Activated T-cell treated with anti-CD3 and anti-CD28 coated beads for 24 hours (primary cell): ENCODE data around the gene OR51B4.
"Not testable (repeated sequence)": the region's sequence is repeated elsewhere in the genome, so short reads cannot be mapped to it uniquely, and the experiment has no call there.

Source experiments
- DNase-seq: peaks from one replicate; pipeline ENCODE4 v3.0.0-alpha.2; 2020; ENCODE audit warnings: low read depth

OR51B4 gene, protein sequence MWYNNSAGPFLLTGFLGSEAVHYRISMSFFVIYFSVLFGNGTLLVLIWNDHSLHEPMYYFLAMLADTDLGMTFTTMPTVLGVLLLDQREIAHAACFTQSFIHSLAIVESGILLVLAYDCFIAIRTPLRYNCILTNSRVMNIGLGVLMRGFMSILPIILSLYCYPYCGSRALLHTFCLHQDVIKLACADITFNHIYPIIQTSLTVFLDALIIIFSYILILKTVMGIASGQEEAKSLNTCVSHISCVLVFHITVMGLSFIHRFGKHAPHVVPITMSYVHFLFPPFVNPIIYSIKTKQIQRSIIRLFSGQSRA

DNA sequence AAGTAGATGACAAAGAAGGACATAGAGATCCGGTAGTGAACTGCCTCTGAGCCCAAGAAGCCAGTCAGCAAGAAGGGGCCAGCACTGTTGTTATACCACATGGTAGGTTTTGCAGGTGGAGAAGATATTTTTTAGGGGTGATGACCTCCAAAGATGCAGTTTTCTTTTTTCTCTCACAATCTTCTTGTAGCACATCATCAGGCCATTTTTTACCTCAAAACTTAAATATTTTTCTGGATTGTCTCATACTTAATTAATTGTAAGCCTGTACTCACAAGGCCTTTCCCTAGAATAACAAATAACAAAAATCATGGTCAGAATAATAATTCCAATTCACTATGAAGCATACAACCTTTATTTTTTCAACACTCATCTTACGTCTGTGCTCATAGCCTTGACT is at the start of gene OR51B4:
TSS of gene OR51B4 (minus strand) at position 101 of the 400 bp plus-strand sequence. CDS start at position 101, 0 bp downstream.
- no peak for DNase-seq

DNA sequence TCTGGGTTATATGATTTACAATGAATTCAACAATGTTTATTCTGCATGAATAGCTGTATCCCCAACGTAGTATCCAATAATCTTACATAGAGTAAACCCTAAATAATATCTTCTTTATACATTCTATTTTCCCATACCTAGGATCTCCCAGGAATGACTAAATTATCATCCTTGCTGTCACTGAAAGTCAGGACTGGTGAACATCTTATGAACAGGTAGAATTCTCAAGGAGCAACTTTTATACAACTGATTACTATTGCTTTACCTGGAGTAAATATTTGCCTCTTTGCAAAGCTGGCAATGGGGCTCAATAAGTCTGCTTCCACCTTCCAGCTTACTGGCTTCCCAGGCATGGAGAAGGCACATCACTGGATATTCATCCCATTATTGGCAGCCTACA is 49.5 kb upstream of the OR51B4 start, which contains the start of gene OR51B6:
TSS of gene OR51B6 (plus strand) at position 301 of the 400 bp plus-strand sequence. CDS start at position 301, 0 bp downstream.
- no peak for DNase-seq

GRCh38 chr11:5349550-5349949 is 47.8 kb upstream of the OR51B4 start:
- DNase-seq, result no peak

DNA sequence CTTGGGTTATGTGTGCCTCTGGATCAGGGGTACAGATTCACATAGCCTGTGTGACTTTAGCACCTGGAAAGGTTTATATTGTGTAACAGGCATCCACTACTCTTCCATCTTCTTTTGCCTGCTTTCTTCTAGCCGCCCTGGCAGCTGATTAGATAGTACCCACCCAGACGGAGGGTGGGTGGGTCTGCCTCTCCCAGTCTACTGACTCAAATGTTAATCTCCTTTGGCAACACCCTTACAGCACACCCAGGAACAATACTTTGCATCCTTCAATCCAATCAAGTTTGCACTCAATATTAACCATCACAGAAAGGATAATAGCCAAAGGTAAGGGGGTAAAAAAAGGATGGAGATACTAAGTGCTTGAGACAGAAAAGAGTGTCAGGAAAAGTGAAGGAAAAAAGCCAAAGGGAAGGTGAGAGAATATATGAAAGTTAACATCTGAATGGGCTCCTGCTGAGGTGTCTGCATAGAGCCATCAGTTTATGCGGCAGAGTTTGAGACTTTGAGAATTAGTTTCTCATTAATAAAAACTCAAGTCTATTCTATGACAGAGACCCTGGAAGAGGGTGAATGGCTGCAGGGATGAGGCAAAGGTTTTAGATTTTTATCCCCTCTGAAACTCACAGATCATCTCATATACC is 46.9 kb upstream of the OR51B4 start:
- no peak for DNase-seq

DNA sequence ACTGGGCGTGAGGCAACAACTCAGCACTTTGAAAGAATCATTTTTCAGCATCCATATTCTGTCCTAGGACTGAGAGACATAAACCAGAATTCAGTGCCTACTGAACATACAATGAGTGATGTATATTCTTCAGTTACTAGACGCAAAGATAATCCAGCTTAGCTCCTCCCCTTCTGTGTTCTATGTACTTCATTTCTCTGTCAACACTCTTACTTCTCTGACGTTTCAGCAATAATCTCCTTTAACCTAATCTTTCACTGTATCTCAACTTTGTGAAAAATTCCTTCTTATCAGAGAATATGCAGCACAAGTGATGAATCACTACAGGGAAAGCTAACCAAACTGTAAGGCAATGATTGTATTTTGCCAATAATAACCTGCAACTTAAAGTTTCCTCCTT is 44.1 kb upstream of the OR51B4 start:
- DNase-seq, result no peak

DNA sequence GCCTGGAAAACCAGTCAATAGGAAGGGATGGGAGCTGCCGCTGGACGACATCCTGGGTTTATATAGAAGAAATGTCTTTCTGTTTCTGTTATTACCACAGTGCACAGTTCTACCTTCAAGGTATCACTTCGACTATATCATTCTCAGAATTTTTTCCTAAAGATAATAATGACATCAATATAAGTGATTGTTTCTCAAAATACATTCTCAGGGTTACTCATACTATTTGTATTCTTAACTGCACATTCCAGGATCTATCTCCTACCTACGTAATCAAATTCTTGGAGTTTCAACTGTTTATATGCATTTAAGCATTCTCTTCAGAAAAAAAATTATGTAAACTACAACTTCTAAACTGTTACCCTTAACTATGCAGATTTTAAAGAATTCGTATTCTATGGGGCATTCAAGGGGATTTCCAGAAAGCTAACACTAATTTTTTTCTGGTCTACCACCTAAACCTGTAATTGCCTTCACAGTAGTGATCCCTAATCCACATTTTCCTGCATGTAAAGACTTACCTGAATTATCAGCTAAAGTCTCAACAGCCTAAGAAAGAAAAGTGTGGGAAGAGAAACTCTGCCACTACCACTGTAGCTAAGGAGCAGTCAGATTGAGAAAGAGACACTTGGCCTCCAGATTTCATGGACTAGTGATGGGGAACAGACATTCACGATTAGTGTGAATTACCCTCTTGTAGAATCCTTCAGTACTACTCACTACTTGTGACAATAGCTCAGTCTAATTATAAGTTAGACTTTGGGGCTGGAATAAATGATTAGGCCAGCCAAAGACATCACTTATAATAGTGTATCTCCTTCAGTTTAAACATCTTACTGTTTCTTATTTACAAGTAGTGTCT is 42.0 kb upstream of the OR51B4 start, which contains the start of gene OR51B5:
TSS of gene OR51B5 (minus strand) at position 51 of the 862 bp plus-strand sequence. CDS start at position 51, 0 bp downstream.
- no peak for DNase-seq

- no peak for DNase-seq
Measured at GRCh38 chr11:5339771-5340322, 38.1 kb upstream of the OR51B4 start.

GRCh38 chr11:5337253-5337652 is 35.5 kb upstream of the OR51B4 start:
- not testable (repeated sequence) for DNase-seq

DNA sequence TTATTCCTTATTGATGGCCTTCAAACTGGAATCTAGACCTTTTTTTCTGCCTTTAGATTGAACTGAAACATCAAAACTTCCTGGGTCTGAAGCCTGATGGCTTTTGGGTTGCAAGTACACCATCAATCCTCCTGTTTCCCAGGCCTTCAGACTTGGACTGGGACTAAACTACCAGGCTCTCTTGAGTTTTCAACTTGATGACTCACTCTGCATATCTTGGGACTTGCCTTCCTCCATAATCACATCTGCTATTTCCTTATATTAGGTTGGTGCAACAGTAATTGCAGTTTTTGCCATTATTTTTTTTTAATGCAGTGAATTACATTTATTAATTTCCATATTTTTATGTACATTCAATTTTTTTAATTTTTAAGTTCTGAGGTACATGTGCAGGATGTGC is 34.6 kb upstream of the OR51B4 start:
- DNase-seq, result no peak

GRCh38 chr11:5335170-5335569 is 33.4 kb upstream of the OR51B4 start:
- no peak for DNase-seq

- DNase-seq, result no peak
Measured at GRCh38 chr11:5324197-5324596, 22.5 kb upstream of the OR51B4 start, which contains the start of gene OR51B2. Gene OR51B2, minus strand, starts transcription at chr11:5324297. Its CDS starts 0 bp downstream, at chr11:5324297.

DNA sequence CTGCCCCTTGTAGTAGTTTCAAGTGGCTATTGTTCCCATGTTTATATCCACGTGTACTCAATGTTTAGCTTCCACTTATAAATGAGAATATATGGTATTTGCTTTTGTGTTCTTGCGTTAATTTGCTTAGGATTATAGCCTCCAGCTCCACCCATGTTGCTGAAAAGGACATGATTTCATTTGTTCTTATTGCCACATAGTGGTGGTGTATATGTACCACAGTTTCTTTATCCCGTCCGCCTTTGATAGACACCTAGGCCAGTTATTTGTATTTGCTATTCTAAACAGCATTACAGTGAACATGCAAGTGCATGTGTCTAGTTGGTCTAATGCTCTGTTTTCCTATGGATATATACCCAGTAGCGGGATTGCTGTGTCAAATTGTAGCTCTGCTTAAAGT is 15.5 kb upstream of the OR51B4 start:
- DNase-seq, result no peak

DNA sequence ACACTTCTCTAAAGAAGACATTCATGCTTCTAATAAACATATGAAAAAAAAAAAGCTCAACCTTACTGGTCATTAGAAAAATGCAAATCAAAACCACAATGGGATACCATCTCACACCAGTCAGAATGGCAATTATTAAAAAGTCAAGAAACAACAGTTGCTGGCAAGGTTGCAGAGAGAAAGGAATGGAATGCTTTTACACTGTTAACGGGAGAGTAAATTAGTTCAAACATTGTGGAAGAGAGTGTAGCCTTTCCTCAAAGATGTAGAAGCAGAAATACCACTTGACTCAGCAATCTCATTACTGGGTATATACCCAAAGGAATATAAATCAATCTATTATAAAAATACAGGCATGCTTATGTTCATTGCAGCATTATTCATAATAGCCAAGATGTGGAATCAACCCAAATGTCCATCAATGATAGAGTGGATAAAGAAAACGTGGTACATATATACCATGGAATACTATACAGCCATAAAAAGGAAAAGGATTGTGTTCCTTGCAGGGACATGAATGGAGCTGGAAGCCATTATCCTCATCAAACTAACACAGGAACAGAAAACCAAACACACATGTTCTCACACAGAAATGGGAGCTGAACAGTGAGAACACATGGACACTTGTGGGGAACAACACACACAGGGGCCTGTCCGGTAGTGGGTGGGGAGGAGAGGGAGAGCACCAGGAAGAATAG is 11.7 kb upstream of the OR51B4 start:
- DNase-seq, result not testable (repeated sequence)

DNA sequence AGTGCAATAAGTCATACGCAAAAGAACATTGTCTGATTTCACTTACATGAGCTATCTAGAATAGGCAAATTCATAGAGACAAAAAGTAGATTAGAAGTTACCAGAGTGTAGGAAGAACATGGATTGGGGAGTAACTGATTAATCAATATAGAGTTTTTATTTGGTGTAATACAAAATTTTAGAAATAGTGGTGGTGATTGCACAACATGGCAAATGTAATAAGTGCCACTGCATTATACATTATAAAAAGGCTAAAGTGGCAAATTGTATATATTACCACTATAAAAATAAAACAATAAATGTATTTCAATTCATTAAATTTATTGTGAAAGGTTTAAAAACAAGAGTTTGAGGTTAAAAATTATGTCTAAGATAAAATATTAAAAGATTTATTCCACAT is 8.7 kb upstream of the OR51B4 start:
- no peak for DNase-seq

DNA sequence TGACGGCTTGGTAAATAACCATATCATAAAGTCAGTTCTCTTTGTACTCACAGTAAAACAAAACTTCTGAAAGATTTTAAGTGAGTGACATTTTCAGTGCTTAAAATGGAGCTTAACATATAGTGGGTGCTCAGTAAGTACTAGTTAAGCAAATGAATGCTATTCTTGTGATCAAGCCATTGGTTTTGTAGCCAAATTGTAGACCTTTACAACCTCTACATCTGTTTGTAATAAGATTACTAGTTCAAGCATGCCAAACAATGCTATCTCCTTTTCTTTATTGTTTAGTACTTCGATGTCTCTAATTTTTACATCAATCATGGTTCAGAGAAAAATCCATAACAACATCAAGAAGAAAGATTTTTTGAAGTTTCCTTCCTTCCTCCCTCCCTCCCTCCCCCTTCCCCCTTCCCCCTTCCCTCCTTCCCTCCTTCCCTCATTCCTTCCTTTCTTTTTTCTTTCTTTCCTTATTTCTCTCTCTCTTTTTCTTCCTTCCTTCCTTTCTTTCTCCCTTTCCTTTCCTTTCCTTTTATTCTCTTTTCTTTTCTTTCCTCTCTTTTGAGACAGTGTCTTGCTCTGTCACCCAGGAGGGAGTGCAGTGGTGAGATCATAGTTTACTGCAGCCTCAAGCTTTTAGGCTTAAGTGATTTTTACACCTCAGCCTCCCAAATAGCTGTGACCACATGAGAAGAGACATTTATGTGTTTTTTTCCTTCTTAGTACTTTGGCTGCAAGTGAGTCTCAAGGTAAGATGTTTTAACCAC is 5.7 kb upstream of the OR51B4 start:
- DNase-seq, result no peak

- DNase-seq, result no peak
Measured at GRCh38 chr11:5304046-5304445, 2.3 kb upstream of the OR51B4 start.

GRCh38 chr11:5303626-5304025 is 1.9 kb upstream of the OR51B4 start:
- DNase-seq, result no peak

GRCh38 chr11:5300251-5300650 is 1.5 kb downstream of the OR51B4 start:
- DNase-seq, result no peak

DNA sequence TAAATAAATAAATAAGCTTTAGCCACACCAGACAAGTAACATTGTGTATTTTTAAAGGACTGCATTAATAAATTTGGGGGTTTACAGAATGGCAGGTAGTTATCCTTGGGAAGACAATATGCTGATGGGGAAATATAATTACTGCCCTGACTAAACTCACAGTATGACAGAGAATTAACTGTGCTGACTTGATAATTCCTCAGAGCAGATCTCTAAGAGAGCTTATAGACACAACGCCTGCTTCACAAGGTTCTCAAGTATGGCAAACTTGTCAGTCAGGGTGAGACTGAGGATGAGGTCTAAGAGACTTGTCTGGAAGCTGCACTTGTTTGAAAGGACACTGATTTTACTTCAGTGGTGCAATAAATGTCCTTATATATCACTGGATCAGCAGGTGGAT is 3.3 kb downstream of the OR51B4 start:
- DNase-seq, result no peak

GRCh38 chr11:5297721-5298323 is 3.9 kb downstream of the OR51B4 start:
- DNase-seq, result no peak
